A204.1 (cell line): Measurements from ENCODE around the gene GHRHR.

Experiments
- FAIRE-seq: peaks from 2 replicates; lab custom pipeline; 2012; peaks lifted over from hg19 to GRCh38; lab: Jason Lieb, UNC

GHRHR gene

GRCh38 chr7:30968747-30969603, 5.2 kb downstream of the GHRHR start:
- FAIRE-seq, result no peak

GRCh38 chr7:30969604-30969970, 5.8 kb downstream of the GHRHR start:
- FAIRE-seq, result no peak

- FAIRE-seq, result no peak
These were observed 6.3 kb downstream of the GHRHR start for GRCh38 chr7:30970074-30970473.

GRCh38 chr7:30970594-30971094, 6.9 kb downstream of the GHRHR start:
- no peak for FAIRE-seq

GRCh38 chr7:30971440-30971839, 7.7 kb downstream of the GHRHR start:
- no peak for FAIRE-seq

- FAIRE-seq, result no peak
These were observed 8.2 kb downstream of the GHRHR start for GRCh38 chr7:30971840-30972563.

- FAIRE-seq, result no peak
These were observed 9.5 kb downstream of the GHRHR start for GRCh38 chr7:30973292-30973691.

- no peak for FAIRE-seq
These were observed 10.2 kb downstream of the GHRHR start for GRCh38 chr7:30973791-30974604.

GRCh38 chr7:30974605-30975255, 11.0 kb downstream of the GHRHR start:
- no peak for FAIRE-seq

- FAIRE-seq, result no peak
These were observed 11.6 kb downstream of the GHRHR start for GRCh38 chr7:30975256-30975899.

- no peak for FAIRE-seq
These were observed 12.6 kb downstream of the GHRHR start for GRCh38 chr7:30976381-30976780.

- FAIRE-seq, result no peak
These were observed 13.5 kb downstream of the GHRHR start for GRCh38 chr7:30977222-30977621.

GRCh38 chr7:30977896-30978564, 14.3 kb downstream of the GHRHR start:
- no peak for FAIRE-seq

- no peak for FAIRE-seq
These were observed 15.3 kb downstream of the GHRHR start for GRCh38 chr7:30979027-30979426.

GRCh38 chr7:30980194-30980593, 16.4 kb downstream of the GHRHR start:
- no peak for FAIRE-seq

GRCh38 chr7:30980751-30981150, 17.0 kb downstream of the GHRHR start:
- FAIRE-seq, result no peak

GRCh38 chr7:30983042-30983913, 19.5 kb downstream of the GHRHR start:
- no peak for FAIRE-seq

- no peak for FAIRE-seq
These were observed 20.1 kb downstream of the GHRHR start for GRCh38 chr7:30983914-30984247.

- FAIRE-seq, result no peak
These were observed 20.8 kb downstream of the GHRHR start for GRCh38 chr7:30984359-30985107.
